Activated CD8-positive, alpha-beta T cell treated with anti-CD3 and anti-CD28 coated beads, Interleukin-2, amount 10 ng/mL, durations not matched to agents 7 days and 5 days (primary cell): Measurements from ENCODE around the gene MKLN1. TPM values are rescaled to one million over a fixed set of nuclear protein-coding genes. Genes with fewer than 3 reads are reported as not detected.

ENCODE experiments used
- ATAC-seq: fragments of 150-1000 bp; cut with Tn5 transposase; one replicate; pipeline ENCODE4 v1.10.0; 2021; ENCODE audit warnings: moderate library complexity
- CTCF ChIA-PET: fragments of 350-600 bp; sonication (Branson Sonifier 250); formaldehyde crosslinking; loops from one replicate; lab custom pipeline; 2021; ENCODE audit warnings: antibody characterized with exemption; lab: Charles Lee
- POLR2A ChIA-PET: fragments of 350-600 bp; sonication (Branson Sonifier 250); formaldehyde crosslinking; loops from one replicate; lab custom pipeline; 2021; ENCODE audit warnings: antibody characterized with exemption; lab: Charles Lee
- DNase-seq: peaks from one replicate; pipeline ENCODE4 v3.0.0-alpha.2; 2020
- H3K27ac Mint-ChIP-seq: one replicate; pipeline ENCODE4 v1.8.0; 2021; ENCODE audit warnings: mild to moderate bottlenecking, mixed read lengths
- H3K27me3 Mint-ChIP-seq: one replicate; pipeline ENCODE4 v1.8.0; 2021; ENCODE audit warnings: low read depth, mixed read lengths
- H3K36me3 Mint-ChIP-seq: one replicate; pipeline ENCODE4 v1.8.0; 2021; ENCODE audit warnings: low read depth, mixed read lengths
- H3K4me1 Mint-ChIP-seq: one replicate; pipeline ENCODE4 v1.8.0; 2021; ENCODE audit warnings: low read depth, mixed read lengths
- H3K4me3 Mint-ChIP-seq: one replicate; pipeline ENCODE4 v1.8.0; 2021; ENCODE audit warnings: mild to moderate bottlenecking, mixed read lengths
- H3K9me3 Mint-ChIP-seq: one replicate; pipeline ENCODE4 v1.8.0; 2022; ENCODE audit warnings: mixed read lengths; ENCODE audit not compliant: insufficient read depth
- total RNA-seq, 2 experiments: library from RNA; stranded (reverse); gene quantifications; one replicate each; pipeline ENCODE4 v1.2.3, GENCODE V29; 2021

MKLN1 gene
- total RNA-seq, 2 experiments from 2014 or later = 31.6 to 34.0 TPM

DNA sequence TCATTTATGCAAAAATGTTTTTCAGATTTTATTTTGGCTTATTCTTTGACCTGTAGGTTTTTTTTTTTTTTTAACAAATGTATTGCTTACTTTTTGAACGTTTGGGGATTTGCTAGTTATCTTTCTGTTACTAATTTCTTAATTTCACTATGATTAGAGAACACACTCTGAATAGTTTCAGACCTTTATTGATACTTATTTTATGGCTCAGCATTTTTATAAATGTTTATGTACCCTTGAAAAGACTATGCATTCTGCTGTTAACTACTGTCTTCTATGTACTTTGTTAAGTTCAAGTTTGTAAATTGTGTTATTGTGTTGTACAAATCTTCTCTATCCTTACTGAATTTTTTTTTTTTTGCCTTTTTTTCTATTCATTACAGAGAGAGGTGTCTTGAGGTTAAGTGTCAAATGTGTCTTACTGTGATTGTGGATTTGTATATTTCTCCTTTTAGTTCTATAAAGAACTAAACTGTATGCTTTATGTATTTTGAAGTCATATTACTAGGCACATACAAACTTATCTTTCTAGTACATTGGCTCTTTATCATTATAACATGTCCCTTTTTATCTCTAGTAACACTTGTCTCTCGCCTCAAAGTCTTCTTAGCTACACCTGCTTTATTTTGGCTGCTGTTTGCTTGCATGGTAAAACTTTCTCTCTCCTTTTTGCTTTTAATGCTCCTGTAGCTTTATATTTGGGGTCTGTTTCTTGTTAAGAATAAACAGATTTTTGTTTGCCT, 8.1 kb downstream of the MKLN1 start:
- DNase-seq (no peak), ATAC-seq (no peak)
- ChIA-PET POLR2A (interaction anchor here (1.4 kb wide), 1 partner anchor 8 kb away, joined by 10 read pairs; the partner anchor contains the start of gene MKLN1), CTCF (interaction anchor here (1.0 to 1.7 kb wide), 4 partner anchors 9 to 261 kb away, joined by 3 to 9 read pairs (median 4); partner anchors contain the start of gene MKLN1)
- no peak overlapping the region for H3K27ac Mint-ChIP-seq
- peaks cover 6% of the 10 kb centered on the region for H3K4me1 Mint-ChIP-seq
- H3K36me3 Mint-ChIP-seq = peaks cover 55% of the 10 kb centered on the region
- H3K27me3 Mint-ChIP-seq = no peaks in the 10 kb centered on the region
- peaks cover 56% of the 10 kb centered on the region for H3K9me3 Mint-ChIP-seq
- no peak overlapping the region for H3K4me3 Mint-ChIP-seq

- H3K27me3 Mint-ChIP-seq = no peaks in the 10 kb centered on the region
- ChIA-PET CTCF (interaction anchor here (1.0 to 1.7 kb wide), 4 partner anchors 10 to 263 kb away, joined by 3 to 9 read pairs (median 4); partner anchors contain the start of gene MKLN1), POLR2A (interaction anchor here (1.4 kb wide), 1 partner anchor 9 kb away, joined by 10 read pairs; the partner anchor contains the start of gene MKLN1)
- H3K9me3 Mint-ChIP-seq = peaks cover 56% of the 10 kb centered on the region
- no peak overlapping the region for H3K27ac Mint-ChIP-seq
- peaks cover 59% of the 10 kb centered on the region for H3K36me3 Mint-ChIP-seq
- DNase-seq (no peak), ATAC-seq (no peak)
- H3K4me1 Mint-ChIP-seq = peaks cover 2% of the 10 kb centered on the region
- H3K4me3 Mint-ChIP-seq = no peak overlapping the region
These were observed 9.3 kb downstream of the MKLN1 start for GRCh38 chr7:131336956-131337355.

DNA sequence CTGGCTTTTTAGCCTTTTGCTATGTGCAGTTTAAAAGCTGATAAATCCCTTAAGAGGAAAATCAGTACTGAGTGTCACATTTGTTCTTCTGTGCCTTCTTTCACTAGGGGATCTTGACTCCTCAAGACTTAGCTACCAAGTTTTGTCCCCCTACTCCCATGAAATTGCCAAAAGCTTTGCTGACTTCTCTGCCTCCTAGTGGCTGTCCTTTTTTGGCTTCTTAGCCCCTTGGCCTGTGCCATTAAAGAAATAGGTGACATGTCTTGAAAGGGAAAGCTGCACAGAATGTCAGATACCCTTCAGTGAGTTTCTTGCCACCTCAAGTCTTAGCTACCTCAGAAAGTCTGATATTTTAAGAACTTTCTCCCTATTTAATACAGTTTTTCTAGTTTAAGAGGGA, 10.5 kb downstream of the MKLN1 start:
- no peak for DNase-seq
- ChIA-PET POLR2A (interaction anchor here (0.6 to 0.8 kb wide), 3 partner anchors 46 to 348 kb away, joined by 3 to 5 read pairs (median 3); no protein-coding TSS in a partner anchor), CTCF (interaction anchor here (0.8 to 1.2 kb wide), 5 partner anchors 10 to 86 kb away, joined by 3 to 4 read pairs (median 3); partner anchors contain the start of gene MKLN1)
- ATAC-seq = no peak
- H3K36me3 Mint-ChIP-seq = peaks cover 59% of the 10 kb centered on the region
- H3K9me3 Mint-ChIP-seq = peaks cover 56% of the 10 kb centered on the region
- H3K27me3 Mint-ChIP-seq = no peaks in the 10 kb centered on the region
- H3K27ac Mint-ChIP-seq = no peak overlapping the region
- H3K4me1 Mint-ChIP-seq = peaks cover 2% of the 10 kb centered on the region
- H3K4me3 Mint-ChIP-seq = no peak overlapping the region

DNA sequence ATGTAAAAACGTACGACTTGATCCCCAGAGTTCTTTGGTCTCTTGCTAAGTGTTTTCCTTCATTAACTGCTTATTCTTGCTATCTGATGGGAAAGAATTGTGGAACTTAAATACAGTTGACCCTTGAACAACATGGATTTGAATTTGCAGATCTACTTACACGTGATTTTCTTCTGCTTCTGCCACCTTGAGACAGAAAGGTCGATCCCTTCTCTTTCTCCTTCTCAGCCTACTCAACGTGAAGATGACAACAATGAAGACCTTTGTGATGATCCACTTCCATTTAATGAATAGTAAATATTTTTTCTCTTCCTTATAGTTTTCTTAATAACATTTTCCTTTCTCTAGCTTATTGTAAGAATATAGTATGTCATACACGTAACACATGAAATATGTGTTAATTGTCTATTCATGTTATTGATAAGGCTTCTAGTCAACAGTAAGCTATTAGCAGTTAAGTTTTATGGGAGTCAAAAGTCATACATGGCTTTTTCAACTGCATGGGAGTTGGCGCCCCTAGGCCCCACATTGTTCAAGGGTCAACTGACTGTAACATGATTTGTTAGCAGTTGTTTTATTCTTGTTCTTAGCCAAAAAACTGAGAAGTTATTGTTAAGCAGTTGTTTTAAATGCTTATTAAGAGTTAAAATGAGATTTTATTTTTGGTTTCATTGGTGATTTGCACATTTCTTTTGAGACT, 11.2 kb downstream of the MKLN1 start:
- H3K4me1 Mint-ChIP-seq = peaks cover 2% of the 10 kb centered on the region
- H3K27ac Mint-ChIP-seq = no peak overlapping the region
- H3K9me3 Mint-ChIP-seq = peaks cover 56% of the 10 kb centered on the region
- no peaks in the 10 kb centered on the region for H3K27me3 Mint-ChIP-seq
- CTCF ChIA-PET = interaction anchor here (0.9 to 1.2 kb wide), 3 partner anchors 14 to 86 kb away, joined by 3 read pairs; no protein-coding TSS in a partner anchor
- POLR2A ChIA-PET = interaction anchor here (0.6 to 0.8 kb wide), 3 partner anchors 45 to 348 kb away, joined by 3 to 5 read pairs (median 3); no protein-coding TSS in a partner anchor
- peaks cover 54% of the 10 kb centered on the region for H3K36me3 Mint-ChIP-seq
- no peak for ATAC-seq
- no peak overlapping the region for H3K4me3 Mint-ChIP-seq
- DNase-seq = no peak

DNA sequence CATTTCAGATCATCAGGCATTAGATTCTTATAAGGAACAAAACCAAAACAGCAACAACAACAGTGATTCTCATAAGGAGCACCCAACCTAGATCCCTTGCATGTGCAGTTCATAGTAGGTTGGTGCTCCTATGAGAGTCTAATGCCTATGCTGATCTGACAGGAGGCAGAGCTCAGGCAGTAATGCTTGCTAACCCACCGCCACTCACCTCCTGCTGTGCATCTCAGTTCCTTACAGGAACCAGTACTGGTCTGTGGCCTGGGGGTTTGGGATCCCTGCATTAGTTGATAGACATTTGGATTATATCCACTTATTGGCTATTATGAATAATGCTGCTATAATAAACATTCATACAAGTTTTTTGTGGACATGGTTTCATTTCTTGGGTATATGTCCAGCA, 14.0 kb downstream of the MKLN1 start:
- ChIA-PET CTCF (no interaction called here), POLR2A (no interaction called here)
- DNase-seq (no peak), ATAC-seq (no peak)
- no peaks in the 10 kb centered on the region for H3K4me1 Mint-ChIP-seq
- peaks cover 37% of the 10 kb centered on the region for H3K36me3 Mint-ChIP-seq
- no peak overlapping the region for H3K27ac Mint-ChIP-seq
- H3K4me3 Mint-ChIP-seq = no peak overlapping the region
- H3K27me3 Mint-ChIP-seq = no peaks in the 10 kb centered on the region
- H3K9me3 Mint-ChIP-seq = peaks cover 28% of the 10 kb centered on the region

GRCh38 chr7:131342864-131343442, 15.3 kb downstream of the MKLN1 start:
- H3K4me1 Mint-ChIP-seq = no peaks in the 10 kb centered on the region
- H3K36me3 Mint-ChIP-seq = peaks cover 31% of the 10 kb centered on the region
- no peaks in the 10 kb centered on the region for H3K27me3 Mint-ChIP-seq
- H3K9me3 Mint-ChIP-seq = peaks cover 18% of the 10 kb centered on the region
- H3K4me3 Mint-ChIP-seq = no peak overlapping the region
- ATAC-seq (no peak), DNase-seq (no peak)
- CTCF ChIA-PET = no interaction called here
- no peak overlapping the region for H3K27ac Mint-ChIP-seq
- POLR2A ChIA-PET = no interaction called here

GRCh38 chr7:131346885-131347592, 19.4 kb downstream of the MKLN1 start:
- DNase-seq = no peak
- POLR2A ChIA-PET = interaction anchor here (0.8 kb wide), 1 partner anchor 18 kb away, joined by 3 read pairs; no protein-coding TSS in a partner anchor
- peaks cover 19% of the 10 kb centered on the region for H3K36me3 Mint-ChIP-seq
- no peak overlapping the region for H3K27ac Mint-ChIP-seq
- no peaks in the 10 kb centered on the region for H3K27me3 Mint-ChIP-seq
- H3K9me3 Mint-ChIP-seq = no peaks in the 10 kb centered on the region
- H3K4me1 Mint-ChIP-seq = peaks cover 2% of the 10 kb centered on the region
- H3K4me3 Mint-ChIP-seq = no peak overlapping the region
- ATAC-seq = no peak
- CTCF ChIA-PET = interaction anchor here (0.8 to 1.5 kb wide), 4 partner anchors 10 to 240 kb away, joined by 3 to 6 read pairs (median 3); no protein-coding TSS in a partner anchor

- POLR2A ChIA-PET = no interaction called here
- no peaks in the 10 kb centered on the region for H3K9me3 Mint-ChIP-seq
- ATAC-seq (no peak), DNase-seq (no peak)
- no peak overlapping the region for H3K4me3 Mint-ChIP-seq
- no peak overlapping the region for H3K27ac Mint-ChIP-seq
- CTCF ChIA-PET = interaction anchor here (1.5 kb wide), 1 partner anchor 14 kb away, joined by 3 read pairs; no protein-coding TSS in a partner anchor
- no peaks in the 10 kb centered on the region for H3K27me3 Mint-ChIP-seq
- peaks cover 18% of the 10 kb centered on the region for H3K36me3 Mint-ChIP-seq
- H3K4me1 Mint-ChIP-seq = peaks cover 2% of the 10 kb centered on the region
These were observed 24.4 kb downstream of the MKLN1 start for GRCh38 chr7:131352032-131352431.

GRCh38 chr7:131354390-131354789, 26.7 kb downstream of the MKLN1 start:
- Mint-ChIP-seq H3K27me3 (no peaks in the 10 kb centered on the region), H3K27ac (no peak overlapping the region), H3K4me3 (no peak overlapping the region), H3K9me3 (no peaks in the 10 kb centered on the region), H3K4me1 (peaks cover 18% of the 10 kb centered on the region), H3K36me3 (peaks cover 14% of the 10 kb centered on the region)
- ChIA-PET CTCF (no interaction called here), POLR2A (no interaction called here)
- no peak for DNase-seq
- no peak for ATAC-seq

- ChIA-PET CTCF (no interaction called here), POLR2A (no interaction called here)
- H3K36me3 Mint-ChIP-seq = peaks cover 6% of the 10 kb centered on the region
- no peak overlapping the region for H3K27ac Mint-ChIP-seq
- H3K9me3 Mint-ChIP-seq = no peaks in the 10 kb centered on the region
- H3K4me3 Mint-ChIP-seq = no peak overlapping the region
- no peak for DNase-seq
- H3K27me3 Mint-ChIP-seq = no peaks in the 10 kb centered on the region
- ATAC-seq = no peak
- peaks cover 31% of the 10 kb centered on the region for H3K4me1 Mint-ChIP-seq
These were observed 28.5 kb downstream of the MKLN1 start for GRCh38 chr7:131355917-131356777.
